A673 (cell line): ENCODE data around the gene POTED.
"Not testable (repeated sequence)": the region's sequence is repeated elsewhere in the genome, so short reads cannot be mapped to it uniquely, and the experiment has no call there.

Experiments used
- EZH2 ChIP-seq: fragments of 200-600 bp; sonication (generic); IDR thresholded peaks from 2 replicates; pipeline ENCODE4 v1.6.1; 2017; ENCODE audit warnings: borderline replicate concordance, low read depth, mild to moderate bottlenecking, mixed read lengths, antibody characterized with exemption, low read length; ENCODE audit not compliant: poor library complexity, severe bottlenecking
- TF ChIP-seq, protein P1 (sequence below): fragments of 300-800, 200-600 bp; sonication (generic); conservative IDR thresholded peaks from 2 replicates; pipeline ENCODE4 v1.5.1; 2017; ENCODE audit warnings: low read depth, mild to moderate bottlenecking, antibody characterized with exemption, low read length, moderate library complexity, mixed read lengths

DNA sequence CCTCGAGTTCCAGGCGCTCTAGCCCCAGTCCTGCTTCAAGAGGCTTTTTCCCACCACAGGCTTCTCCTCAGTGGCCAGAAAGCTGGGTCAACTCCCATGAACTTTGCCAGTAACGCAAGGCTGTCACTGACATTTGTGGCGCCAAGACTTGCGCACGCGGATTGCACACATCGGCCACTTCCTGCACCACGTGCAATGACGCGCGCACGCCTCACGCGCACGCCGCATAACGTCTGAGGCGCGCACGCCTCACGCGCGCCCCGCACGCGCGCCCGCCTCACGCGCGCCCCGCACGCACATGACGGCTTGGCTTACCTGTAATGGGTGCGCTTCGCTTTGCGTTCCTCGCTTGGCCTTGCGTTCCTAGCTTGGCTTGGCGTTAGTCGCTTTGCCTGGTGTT, at the start of gene POTED:
- TF ChIP-seq, protein P1, sequence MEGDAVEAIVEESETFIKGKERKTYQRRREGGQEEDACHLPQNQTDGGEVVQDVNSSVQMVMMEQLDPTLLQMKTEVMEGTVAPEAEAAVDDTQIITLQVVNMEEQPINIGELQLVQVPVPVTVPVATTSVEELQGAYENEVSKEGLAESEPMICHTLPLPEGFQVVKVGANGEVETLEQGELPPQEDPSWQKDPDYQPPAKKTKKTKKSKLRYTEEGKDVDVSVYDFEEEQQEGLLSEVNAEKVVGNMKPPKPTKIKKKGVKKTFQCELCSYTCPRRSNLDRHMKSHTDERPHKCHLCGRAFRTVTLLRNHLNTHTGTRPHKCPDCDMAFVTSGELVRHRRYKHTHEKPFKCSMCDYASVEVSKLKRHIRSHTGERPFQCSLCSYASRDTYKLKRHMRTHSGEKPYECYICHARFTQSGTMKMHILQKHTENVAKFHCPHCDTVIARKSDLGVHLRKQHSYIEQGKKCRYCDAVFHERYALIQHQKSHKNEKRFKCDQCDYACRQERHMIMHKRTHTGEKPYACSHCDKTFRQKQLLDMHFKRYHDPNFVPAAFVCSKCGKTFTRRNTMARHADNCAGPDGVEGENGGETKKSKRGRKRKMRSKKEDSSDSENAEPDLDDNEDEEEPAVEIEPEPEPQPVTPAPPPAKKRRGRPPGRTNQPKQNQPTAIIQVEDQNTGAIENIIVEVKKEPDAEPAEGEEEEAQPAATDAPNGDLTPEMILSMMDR = not testable (repeated sequence)
- TF ChIP-seq EZH2 = not testable (repeated sequence)
